B cell (primary cell): ENCODE results near the gene PTPRE. TPM values are rescaled to one million over a fixed set of nuclear protein-coding genes. Genes with fewer than 3 reads are reported as not detected.

Experiments
- ATAC-seq: fragments of 200-7000 bp; cut with Tn5 transposase; one replicate; pipeline ENCODE4 v1.10.0; 2021; ENCODE audit warnings: low read depth, mild to moderate bottlenecking, moderate number of reproducible peaks, moderate library complexity
- CTCF ChIA-PET: fragments of 350-600 bp; sonication (Branson Sonifier 250); formaldehyde crosslinking; loops from one replicate; lab custom pipeline; 2021; ENCODE audit warnings: antibody characterized with exemption, inconsistent platforms; lab: Charles Lee
- POLR2A ChIA-PET: fragments of 350-600 bp; sonication (Branson Sonifier 250); formaldehyde crosslinking; loops from one replicate; lab custom pipeline; 2021; ENCODE audit warnings: antibody characterized with exemption; lab: Charles Lee
- DNase-seq: peaks from one replicate; pipeline ENCODE4 v3.0.0; 2013
- H2AFZ ChIP-seq: 2 replicates; pipeline ENCODE4 v1.6.1; 2012; ENCODE audit warnings: mild to moderate bottlenecking, low read depth, low read length; ENCODE audit not compliant: insufficient read depth, poor library complexity, severe bottlenecking
- H3K27ac ChIP-seq, 2 donors: 1 replicate in 1 of 2; 2 replicates in 1 of 2; pipeline ENCODE4 v1.5.1; 2012 to 2013; ENCODE audit warnings: low read length in 2 of 2, mild to moderate bottlenecking in 2 of 2, moderate library complexity in 1 of 2
- H3K27me3 ChIP-seq, 4 experiments: fragments of 200-600 bp in 1 of 4; sonication (generic) in 1 of 4; replicated peaks in 1 of 4; 1 replicate in 2 of 4; 2 replicates in 2 of 4; pipeline versions ENCODE4 v1.6.1 to v1.7.0; 2013 to 2016; ENCODE audit warnings: low read length in 3 of 4, mild to moderate bottlenecking in 2 of 4, mixed read lengths in 1 of 4, moderate library complexity in 1 of 4; ENCODE audit not compliant: insufficient read depth in 4 of 4, control insufficient read depth in 3 of 4; ENCODE audit errors: control extremely low read depth in 1 of 4
- H3K36me3 ChIP-seq, 2 experiments: replicated peaks in 1 of 2; 1 replicate in 1 of 2; 2 replicates in 1 of 2; pipeline versions ENCODE4 v1.6.1 to v1.7.1; 2013; ENCODE audit warnings: low read length in 1 of 2; ENCODE audit not compliant: insufficient read depth in 2 of 2, control insufficient read depth in 1 of 2; ENCODE audit errors: control extremely low read depth in 1 of 2, extremely low read depth in 1 of 2
- H3K4me1 ChIP-seq, 2 donors: fragments of 200-600 bp in 1 of 2; sonication (generic) in 1 of 2; 1 replicate in 1 of 2; 2 replicates in 1 of 2; pipeline versions ENCODE4 v1.5.1 to v1.6.1; 2013 to 2017; ENCODE audit warnings: low read length in 2 of 2; ENCODE audit not compliant: control insufficient read depth in 2 of 2, insufficient read depth in 2 of 2
- H3K4me2 ChIP-seq: replicated peaks from 2 replicates; pipeline ENCODE3; 2012; ENCODE audit warnings: mild to moderate bottlenecking, low read depth, low read length; ENCODE audit not compliant: poor library complexity, severe bottlenecking
- H3K4me3 ChIP-seq, 5 experiments: fragments of 200-600 bp in 1 of 5; sonication (generic) in 1 of 5; 1 replicate in 3 of 5; 2 replicates in 2 of 5; pipeline versions ENCODE4 v1.5.1 to v1.7.0; 2011 to 2016; ENCODE audit warnings: low read length in 4 of 5, mild to moderate bottlenecking in 4 of 5, low read depth in 2 of 5, control low read depth in 1 of 5, moderate library complexity in 1 of 5; ENCODE audit not compliant: insufficient read depth in 1 of 5; ENCODE audit errors: control extremely low read depth in 1 of 5, extremely low read depth in 1 of 5
- H3K79me2 ChIP-seq: fragments of 200-600 bp; sonication (generic); one replicate; pipeline ENCODE4 v1.6.0; 2016; ENCODE audit warnings: low read length; ENCODE audit not compliant: control insufficient read depth, insufficient read depth
- H3K9ac ChIP-seq: fragments of 200-600 bp; sonication (generic); 2 replicates; pipeline ENCODE4 v1.6.1; 2017; ENCODE audit warnings: mild to moderate bottlenecking, low read length, moderate library complexity
- H3K9me3 ChIP-seq, 3 donors: one replicate each; pipeline versions ENCODE4 v1.6.1 to v1.7.1; 2013; ENCODE audit warnings: low read length in 2 of 3; ENCODE audit not compliant: control insufficient read depth in 2 of 3, insufficient read depth in 1 of 3; ENCODE audit errors: control extremely low read depth in 1 of 3
- H4K20me1 ChIP-seq: 2 replicates; pipeline ENCODE4 v1.6.0; 2012; ENCODE audit warnings: mild to moderate bottlenecking, low read length; ENCODE audit not compliant: insufficient read depth, control insufficient read depth, poor library complexity, severe bottlenecking
- H3K27ac Mint-ChIP-seq: one replicate; pipeline ENCODE4 v1.8.0; 2021; ENCODE audit warnings: mixed read lengths
- H3K27me3 Mint-ChIP-seq: one replicate; pipeline ENCODE4 v1.8.0; 2021; ENCODE audit warnings: mixed read lengths
- H3K4me1 Mint-ChIP-seq: one replicate; pipeline ENCODE4 v1.8.0; 2021; ENCODE audit warnings: mixed read lengths
- H3K4me3 Mint-ChIP-seq: one replicate; pipeline ENCODE4 v1.8.0; 2021; ENCODE audit warnings: mixed read lengths
- H3K9me3 Mint-ChIP-seq: one replicate; pipeline ENCODE4 v1.8.0; 2022; ENCODE audit warnings: mixed read lengths; ENCODE audit not compliant: insufficient read depth
- EZH2 ChIP-seq: IDR thresholded peaks from 2 replicates; pipeline ENCODE4 v1.6.1; 2012; ENCODE audit warnings: borderline replicate concordance, low read depth, mild to moderate bottlenecking, moderate library complexity, low read length; ENCODE audit not compliant: insufficient read depth, poor library complexity, severe bottlenecking
- WGBS: methylation state at CpG from one replicate; pipeline ENCODE4 v1.1.5; 2013; ENCODE audit warnings: missing lambda C conversion rate; ENCODE audit not compliant: insufficient coverage; 5-methylcytosine and 5-hydroxymethylcytosine counted together
- intact Hi-C: fragments of 100-400 bp; cut with micrococcal nuclease; formaldehyde crosslinking; loops from one replicate; pipeline ENCODE4 v1.10.0; 2022
- polyA plus RNA-seq: library from polyadenylated mRNA; depleted of rRNA; stranded (reverse); fragments of >200 nt; gene quantifications from 2 replicates; pipeline ENCODE4 v1.2.3, GENCODE V29; 2012
- total RNA-seq, 2 donors: library from RNA; stranded (reverse); fragments of 120-200 nt in 1 of 2; gene quantifications; 1 replicate in 1 of 2; 2 replicates in 1 of 2; pipeline versions ENCODE4 v1.2.3 to v1.2.4, GENCODE V29; 2013 to 2022
- TF ChIP-seq, protein P1 (sequence below): fragments of 200-600 bp; IDR thresholded peaks from one replicate; pipeline ENCODE4 v1.8.0; 2022; ENCODE audit warnings: antibody characterized with exemption, mild to moderate bottlenecking

PTPRE gene
- total and polyA plus RNA-seq, 2 donors (not counting 1 experiment from before 2014, with no cell fraction given) = 6.6 to 32.7 TPM

DNA sequence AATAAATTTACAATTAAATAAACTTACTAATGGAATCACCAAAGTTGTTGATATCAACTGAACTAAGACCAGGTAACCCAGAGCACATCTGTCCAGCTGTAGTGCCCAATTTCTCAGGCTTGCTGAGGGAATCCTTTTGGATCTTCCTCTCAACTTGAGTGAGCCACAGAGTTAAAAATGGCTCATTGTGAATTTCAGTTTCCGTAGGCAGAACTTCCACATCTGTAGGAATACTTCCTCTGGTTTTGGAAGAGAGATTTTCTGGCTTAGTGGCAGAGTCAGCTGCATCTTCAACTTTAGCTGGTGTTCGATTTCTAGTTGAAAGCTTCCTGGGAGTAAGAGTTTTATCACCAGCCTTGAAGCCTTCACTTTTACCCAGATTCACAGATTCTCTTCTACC lies 208.0 kb downstream of the PTPRE start:
- no peaks in the 10 kb centered on the region for H3K4me1 Mint-ChIP-seq
- WGBS = no CpG with 5 or more reads among the region's 2 CpGs
- ATAC-seq = no peak
- Histone ChIP-seq H3K79me2 (peaks cover 12% of the 10 kb centered on the region), H2AFZ (no peak overlapping the region), H3K36me3 (no peaks in the 10 kb centered on the region), H3K9me3 (no peaks in the 10 kb centered on the region), H3K27ac (no peak overlapping the region), H4K20me1 (no peaks in the 10 kb centered on the region), H3K4me1 (no peaks in the 10 kb centered on the region), H3K27me3 (no peaks in the 10 kb centered on the region), H3K4me2 (no peak overlapping the region), H3K4me3 (no peak overlapping the region), H3K9ac (no peak overlapping the region)
- DNase-seq = no peak
- intact Hi-C loops = no loop called here
- H3K4me3 Mint-ChIP-seq = no peak overlapping the region
- no peaks in the 10 kb centered on the region for H3K9me3 Mint-ChIP-seq
- TF ChIP-seq, protein P1, sequence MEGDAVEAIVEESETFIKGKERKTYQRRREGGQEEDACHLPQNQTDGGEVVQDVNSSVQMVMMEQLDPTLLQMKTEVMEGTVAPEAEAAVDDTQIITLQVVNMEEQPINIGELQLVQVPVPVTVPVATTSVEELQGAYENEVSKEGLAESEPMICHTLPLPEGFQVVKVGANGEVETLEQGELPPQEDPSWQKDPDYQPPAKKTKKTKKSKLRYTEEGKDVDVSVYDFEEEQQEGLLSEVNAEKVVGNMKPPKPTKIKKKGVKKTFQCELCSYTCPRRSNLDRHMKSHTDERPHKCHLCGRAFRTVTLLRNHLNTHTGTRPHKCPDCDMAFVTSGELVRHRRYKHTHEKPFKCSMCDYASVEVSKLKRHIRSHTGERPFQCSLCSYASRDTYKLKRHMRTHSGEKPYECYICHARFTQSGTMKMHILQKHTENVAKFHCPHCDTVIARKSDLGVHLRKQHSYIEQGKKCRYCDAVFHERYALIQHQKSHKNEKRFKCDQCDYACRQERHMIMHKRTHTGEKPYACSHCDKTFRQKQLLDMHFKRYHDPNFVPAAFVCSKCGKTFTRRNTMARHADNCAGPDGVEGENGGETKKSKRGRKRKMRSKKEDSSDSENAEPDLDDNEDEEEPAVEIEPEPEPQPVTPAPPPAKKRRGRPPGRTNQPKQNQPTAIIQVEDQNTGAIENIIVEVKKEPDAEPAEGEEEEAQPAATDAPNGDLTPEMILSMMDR = no peak
- TF ChIP-seq EZH2 = no peak
- ChIA-PET POLR2A (no interaction called here), CTCF (no interaction called here)
- no peaks in the 10 kb centered on the region for H3K27me3 Mint-ChIP-seq
- no peak overlapping the region for H3K27ac Mint-ChIP-seq

DNA sequence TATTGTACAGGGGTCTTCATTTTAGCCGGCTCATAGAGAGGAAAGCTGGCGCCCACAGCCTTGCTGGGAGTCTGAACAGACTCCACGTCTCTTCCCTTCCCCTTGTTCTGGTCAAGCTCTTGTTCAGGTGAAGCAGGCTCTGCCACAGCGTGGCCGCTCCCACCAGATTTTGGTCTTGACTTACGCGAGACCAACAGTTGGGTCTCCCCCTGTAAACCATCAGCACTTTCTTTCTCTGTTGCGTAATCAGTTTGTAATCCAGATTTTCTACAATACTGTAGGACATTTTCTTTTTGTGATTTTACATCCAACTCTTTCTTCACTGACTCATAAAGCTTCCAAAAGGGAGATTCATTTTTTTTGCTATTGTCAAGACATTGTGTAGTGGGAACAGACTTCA lies 208.5 kb downstream of the PTPRE start:
- H3K79me2 ChIP-seq = peaks cover 12% of the 10 kb centered on the region

More for the DNA sequence above, 208.5 kb downstream of the PTPRE start:
- TF ChIP-seq, protein P1 = no peak
- no peak for TF ChIP-seq EZH2
- H3K4me3 Mint-ChIP-seq = no peak overlapping the region
- Histone ChIP-seq H3K27me3 (no peaks in the 10 kb centered on the region), H4K20me1 (no peaks in the 10 kb centered on the region), H3K4me3 (no peak overlapping the region), H3K36me3 (no peaks in the 10 kb centered on the region), H3K4me2 (no peak overlapping the region), H3K9ac (no peak overlapping the region), H2AFZ (no peak overlapping the region), H3K9me3 (no peaks in the 10 kb centered on the region), H3K27ac (no peak overlapping the region), H3K4me1 (no peaks in the 10 kb centered on the region)
- intact Hi-C loops = no loop called here
- ChIA-PET CTCF (no interaction called here), POLR2A (no interaction called here)
- no peaks in the 10 kb centered on the region for H3K27me3 Mint-ChIP-seq
- no peak overlapping the region for H3K27ac Mint-ChIP-seq
- 100% methylated on average over 7 of the region's 8 CpGs for WGBS
- DNase-seq (no peak), ATAC-seq (no peak)
- no peaks in the 10 kb centered on the region for H3K9me3 Mint-ChIP-seq
- H3K4me1 Mint-ChIP-seq = no peaks in the 10 kb centered on the region
